LNCAP (cell line): ENCODE results near the gene CYTH1.

Experiments used
- CTCF ChIP-seq: fragments of 450-650 bp; IDR thresholded peaks from 2 replicates; pipeline ENCODE4 v1.5.1; 2017; ENCODE audit warnings: mild to moderate bottlenecking

CYTH1 gene

GRCh38 chr17:78790552-78790951 is 8.5 kb upstream of the CYTH1 start:
- no peak for TF ChIP-seq CTCF

GRCh38 chr17:78789663-78790181 is 7.6 kb upstream of the CYTH1 start:
- TF ChIP-seq CTCF, result no peak

- no peak for TF ChIP-seq CTCF
Measured at GRCh38 chr17:78789149-78789662, 7.1 kb upstream of the CYTH1 start.

GRCh38 chr17:78788451-78788850 is 6.4 kb upstream of the CYTH1 start:
- no peak for TF ChIP-seq CTCF

- no peak for TF ChIP-seq CTCF
Measured at GRCh38 chr17:78787444-78787843, 5.4 kb upstream of the CYTH1 start.

GRCh38 chr17:78785663-78786057 is 3.6 kb upstream of the CYTH1 start:
- TF ChIP-seq CTCF, result no peak

- TF ChIP-seq CTCF, result no peak
Measured at GRCh38 chr17:78785011-78785662, 3.1 kb upstream of the CYTH1 start.
